Measurements from ENCODE around the gene GALNT2. TPM values are rescaled to one million over a fixed set of nuclear protein-coding genes. Genes with fewer than 3 reads are reported as not detected.

The GALNT2 gene
- polyA plus RNA-seq, 4 donors, result 55.9 to 65.0 (median 62.9) TPM

DNA sequence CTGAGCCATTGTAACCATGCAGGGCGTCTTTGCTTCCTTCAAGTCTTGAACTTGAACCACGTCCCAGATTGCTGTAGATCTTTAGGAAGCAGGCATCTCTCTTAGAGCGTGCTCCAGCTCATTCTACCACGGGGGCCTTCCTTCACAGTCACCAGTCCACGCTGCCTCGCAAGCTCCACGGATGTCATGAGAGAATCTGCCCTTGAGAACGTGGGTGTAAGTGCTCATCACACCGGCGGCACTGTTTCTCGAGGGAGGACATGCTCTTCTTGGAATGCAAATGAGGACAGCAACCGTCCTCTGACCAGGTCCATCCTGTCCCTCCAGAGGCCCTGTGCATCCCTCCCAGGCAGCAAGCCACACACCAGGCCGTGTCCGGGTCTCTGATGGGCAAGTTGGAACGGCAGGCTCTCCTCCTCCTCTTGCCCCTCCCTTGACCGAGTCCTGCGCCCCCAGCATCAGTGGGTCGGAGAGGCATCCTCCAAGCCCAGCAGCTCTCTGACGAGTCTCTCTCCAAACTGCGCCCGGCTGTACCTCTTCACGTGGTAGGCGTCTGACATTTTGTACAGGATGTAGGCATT lies 256.0 kb downstream of the GALNT2 start:
- no peak for DNase-seq (ENCODE audit: low read depth in 4 of 4, low spot score in 2 of 4)

DNA sequence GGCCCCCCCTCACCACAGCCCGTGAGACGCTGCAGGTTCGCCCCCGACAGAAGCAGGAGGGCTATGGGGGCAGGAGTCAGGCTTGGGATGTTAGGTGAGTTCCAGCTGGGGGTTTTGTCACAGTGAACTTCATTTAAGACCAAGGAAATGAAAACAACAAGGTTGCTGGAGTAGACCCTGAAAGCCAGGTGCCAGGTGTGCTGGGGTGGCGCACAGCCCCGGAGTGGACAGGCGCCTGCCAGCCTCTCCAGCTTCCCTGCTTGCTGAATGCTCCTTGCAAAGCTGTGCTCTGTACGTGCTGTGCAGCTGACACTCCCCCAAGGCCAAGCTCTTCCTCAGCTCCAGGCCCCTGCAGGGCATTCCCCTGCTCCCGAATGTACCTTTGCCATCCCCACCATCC lies 256.6 kb downstream of the GALNT2 start:
- DNase-seq (ENCODE audit: low read depth in 4 of 4, low spot score in 2 of 4), result no peak

DNA sequence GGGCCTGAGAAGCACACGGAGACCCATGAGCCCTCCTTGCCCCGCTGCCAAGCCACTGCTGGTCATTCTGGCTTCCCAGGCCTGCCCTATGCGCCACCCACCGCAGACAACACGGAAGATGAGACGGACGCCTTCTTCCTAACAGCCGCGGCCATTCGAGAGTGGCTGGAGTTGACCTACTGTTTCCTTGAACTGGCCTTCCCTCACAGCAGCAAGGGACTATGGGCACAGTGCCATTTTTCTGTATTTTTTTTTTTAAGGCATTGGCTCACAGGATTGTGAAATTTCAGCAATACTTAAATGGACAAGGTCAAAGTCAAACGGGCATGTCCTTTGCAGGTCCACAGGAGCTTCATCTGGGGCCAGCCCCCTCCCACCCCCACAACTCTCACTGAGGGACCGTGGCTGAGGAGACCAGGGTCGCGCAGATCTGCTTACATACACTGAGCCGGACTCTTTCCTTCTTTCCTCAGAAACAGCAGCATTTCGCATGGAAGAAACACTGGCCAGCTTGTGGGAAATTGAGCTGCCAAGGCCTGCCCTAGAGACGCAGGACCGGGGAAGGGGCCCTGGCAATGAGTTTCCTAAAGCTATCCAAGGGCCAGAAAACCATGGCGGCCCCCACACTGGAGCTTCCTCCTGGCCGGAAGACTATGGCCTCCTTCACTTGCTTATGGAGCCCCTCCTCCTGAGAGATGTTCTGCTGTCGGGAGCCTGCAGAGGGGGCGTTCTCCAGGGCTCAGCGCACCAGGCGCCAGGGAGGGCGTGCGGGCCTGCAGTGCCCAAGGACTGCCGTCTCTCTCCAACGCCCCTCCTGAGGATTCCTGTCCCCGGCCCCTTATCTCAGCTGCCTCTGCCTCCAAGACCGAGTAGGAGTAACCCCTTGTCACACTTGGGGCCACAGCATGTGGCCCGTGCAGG lies 260.2 kb downstream of the GALNT2 start:
- no peak for DNase-seq (ENCODE audit: low read depth in 4 of 4, low spot score in 2 of 4)

DNA sequence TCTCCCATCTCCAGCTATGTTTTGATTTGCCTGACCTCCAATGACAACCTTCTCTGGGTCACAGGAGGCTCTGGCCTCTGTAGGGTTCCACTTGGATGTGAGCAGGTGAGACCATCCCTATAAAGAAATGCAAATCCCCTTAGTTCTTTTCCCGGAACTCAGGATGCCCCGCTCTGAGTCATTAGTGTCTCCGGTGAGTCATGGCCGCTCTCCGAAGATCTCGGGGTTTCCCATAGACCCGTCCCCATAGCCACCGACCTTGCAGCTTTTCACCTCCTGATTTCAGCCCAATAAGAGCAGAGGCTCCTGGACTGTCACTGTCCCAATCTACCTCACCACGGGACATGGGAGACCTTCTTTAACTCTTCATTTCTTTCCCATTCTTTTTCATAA lies 260.9 kb downstream of the GALNT2 start:
- no peak for DNase-seq (ENCODE audit: low read depth in 4 of 4, low spot score in 2 of 4)

DNA sequence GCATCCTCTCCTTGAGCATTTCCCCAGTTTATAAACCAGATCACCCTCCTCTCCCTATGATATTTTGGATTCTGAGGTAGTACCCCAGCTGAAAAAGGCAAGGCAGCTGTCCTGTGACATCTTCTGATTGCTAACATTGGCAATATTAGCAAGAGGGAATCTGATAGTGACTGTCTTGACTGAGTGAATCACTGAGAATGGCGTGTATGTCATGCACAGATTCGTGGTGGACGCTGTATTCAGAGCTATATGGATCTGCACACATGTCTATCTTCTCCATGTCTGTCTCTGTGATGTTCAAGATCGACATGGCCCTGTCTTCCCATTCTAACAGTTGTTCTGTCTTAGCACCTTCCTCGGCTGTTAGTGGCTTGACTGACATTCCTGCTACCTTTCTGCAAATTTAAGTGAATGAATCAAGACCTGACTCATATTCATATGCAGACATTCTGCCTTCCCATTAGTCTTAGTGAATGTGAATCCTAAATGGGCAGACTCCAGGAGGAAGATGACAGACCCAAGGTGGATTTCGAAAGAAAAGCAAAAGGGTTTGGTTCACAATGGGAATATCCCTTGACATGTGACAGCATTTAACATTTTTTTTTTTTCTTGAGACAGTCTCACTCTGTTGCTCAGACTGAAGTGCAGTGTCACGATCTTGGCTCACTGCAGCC lies 261.4 kb downstream of the GALNT2 start:
- DNase-seq (ENCODE audit: low read depth in 4 of 4, low spot score in 2 of 4), result no peak

DNA sequence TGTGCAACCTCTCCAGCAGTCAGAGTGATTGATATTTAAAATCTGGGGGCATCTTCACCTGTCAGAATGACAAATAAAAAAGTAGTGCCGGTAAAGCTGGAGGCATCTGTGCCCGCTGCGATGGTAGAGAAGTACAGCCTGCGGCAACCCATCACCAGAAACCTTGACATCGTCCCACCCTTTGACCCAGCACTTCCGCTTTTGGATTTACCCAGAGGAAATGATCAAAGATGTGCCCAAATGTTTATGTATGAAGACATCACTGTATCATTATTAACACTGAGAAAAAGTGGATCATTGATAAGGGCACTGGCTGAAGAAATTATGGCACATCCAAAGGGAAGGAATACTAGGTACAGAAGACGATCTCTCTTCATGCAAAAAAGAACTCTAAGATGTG lies 263.1 kb downstream of the GALNT2 start:
- DNase-seq (ENCODE audit: low read depth in 4 of 4, low spot score in 2 of 4), result no peak
